Transverse colon (tissue), 4 donors: ENCODE results near the gene UBE2D2.

ENCODE experiments used
- CTCF ChIP-seq, 5 experiments: fragments of 200-600 bp in 3 of 5; fragments of 450-650 bp in 2 of 5; sonication (generic) in 3 of 5; IDR thresholded peaks; 1 replicate in 2 of 5; 2 replicates in 3 of 5; pipeline ENCODE4 v1.5.1; 2016 to 2017; ENCODE audit warnings: antibody characterized with exemption in 5 of 5, inconsistent platforms in 3 of 5, mild to moderate bottlenecking in 2 of 5, moderate library complexity in 1 of 5
- EP300 ChIP-seq: sonication (generic); formaldehyde crosslinking; IDR thresholded peaks from one replicate; pipeline ENCODE4 v1.6.1; 2017; ENCODE audit warnings: antibody characterized with exemption, low read depth
- POLR2A ChIP-seq: fragments of 450-650 bp; IDR thresholded peaks from one replicate; pipeline ENCODE4 v1.6.1; 2016; ENCODE audit warnings: antibody characterized with exemption, mild to moderate bottlenecking, moderate library complexity
- POLR2AphosphoS5 ChIP-seq, 3 donors: sonication (generic); formaldehyde crosslinking; IDR thresholded peaks; one replicate each; pipeline ENCODE4 v1.6.1; 2016; ENCODE audit warnings: antibody characterized with exemption in 3 of 3

GRCh38 chr5:139664086-139664693 is 103.1 kb downstream of the UBE2D2 start:
- TF ChIP-seq POLR2A (no peak), CTCF (IDR thresholded peaks at IDR 0.05) (no peak), EP300 (no peak), POLR2AphosphoS5 (IDR thresholded peaks at IDR 0.05) (no peak)
